Psoas muscle (tissue), 8 donors: ENCODE results near the gene JUP. TPM values are rescaled to one million over a fixed set of nuclear protein-coding genes. Genes with fewer than 3 reads are reported as not detected.
A peak's percentile ranks its signal among the peaks of the same experiment; 100 is the strongest.

Source experiments
- ATAC-seq, 4 donors: fragments of 200-7000 bp; cut with Tn5 transposase; one replicate each; pipeline ENCODE4 v1.9.1; 2020; ENCODE audit warnings: moderate library complexity in 3 of 4, mild to moderate bottlenecking in 2 of 4
- DNase-seq, 2 donors: peaks; one replicate each; pipeline ENCODE4 v3.0.0-alpha.2; 2020
- H3K27ac ChIP-seq: fragments of 200-600 bp; one replicate; pipeline ENCODE4 v1.8.0; 2022
- H3K27me3 ChIP-seq, 3 donors: fragments of 200-600 bp in 1 of 3; one replicate each; pipeline versions ENCODE4 v1.6.1 to v1.8.0; 2013 to 2022; ENCODE audit warnings: low read length in 2 of 3, mild to moderate bottlenecking in 2 of 3, moderate library complexity in 1 of 3; ENCODE audit not compliant: insufficient read depth in 3 of 3
- H3K36me3 ChIP-seq, 2 donors: fragments of 200-600 bp in 1 of 2; one replicate each; pipeline versions ENCODE4 v1.6.1 to v1.8.0; 2013 to 2022; ENCODE audit warnings: low read depth in 1 of 2, mild to moderate bottlenecking in 1 of 2, moderate library complexity in 1 of 2; ENCODE audit not compliant: insufficient read depth in 1 of 2
- H3K4me1 ChIP-seq: fragments of 200-600 bp; one replicate; pipeline ENCODE4 v1.8.0; 2022
- H3K4me3 ChIP-seq: fragments of 200-600 bp; one replicate; pipeline ENCODE4 v1.8.0; 2022; ENCODE audit warnings: mild to moderate bottlenecking
- H3K9me3 ChIP-seq: fragments of 200-600 bp; one replicate; pipeline ENCODE4 v1.8.0; 2022
- CTCF ChIP-seq: fragments of 200-600 bp; IDR thresholded peaks from one replicate; pipeline ENCODE4 v1.8.0; 2022; ENCODE audit warnings: antibody characterized with exemption
- WGBS, 3 donors: extraction: QIAGEN DNeasy Blood & Tissue Kit; methylation state at CpG; one replicate each; pipeline versions ENCODE4 v1.1.6 to v1.1.7; 2013; 5-methylcytosine and 5-hydroxymethylcytosine counted together
- intact Hi-C, 2 donors: fragments of 100-400 bp; cut with DNase I; formaldehyde crosslinking; loops; one replicate each; pipeline versions ENCODE4 v1.11.0 to v1.14.2; 2022
- polyA plus RNA-seq, 3 donors: library from polyadenylated mRNA; stranded (reverse); fragments of 200-250 nt; gene quantifications; one replicate each; pipeline ENCODE4 v1.2.3, GENCODE V29; 2013
- total RNA-seq, 4 donors: library from RNA; stranded (reverse); fragmentation: NEBNext Ultra II Directional in 2 of 4; extraction: Animal tissue kit (Norgen Biotek cat#: 25700) in 2 of 4; gene quantifications; one replicate each; pipeline versions ENCODE4 v1.2.1 to v1.2.4, GENCODE V29; 2021 to 2023
- donor health status: healthy with polysubstance abuse.
- donor health status: DM: no; HTN: no; CAD: no; lungs with moderate emphysema.
- donor health status: Bipolar disorder and iron deficiency.
- donor health status: healthy.
- donor health status: DM: yes; HTN: yes; CAD: no.
- donor health status: DM: no; HTN: no; CAD: no.
- donor health status: DM: no; HTN: no; CAD: no.
- donor health status: DM: yes; HTN: yes; CAD: no.

JUP gene
- total and polyA plus RNA-seq, 7 donors = 9.4 to 55.0 (median 30.3) TPM

GRCh38 chr17:41782142-41782541, 4.4 kb downstream of the JUP start:
- TF ChIP-seq CTCF = no peak
- intact Hi-C loops = no loop called here
- Histone ChIP-seq H3K27me3 (no peaks in the 10 kb centered on the region), H3K4me3 (peak overlapping the region; percentile 29), H3K4me1 (peaks cover 72% of the 10 kb centered on the region), H3K36me3 (no peaks in the 10 kb centered on the region), H3K27ac (peak overlapping the region; percentile 83), H3K9me3 (no peaks in the 10 kb centered on the region)
- ATAC-seq (peak in 3 of 4 donors; percentile 22 to 63 (median 59)), DNase-seq (peak; percentile 43 to 92)
- 7 to 21% (median 12%) methylated on average over 4 of the region's 4 CpGs for WGBS, 3 donors

GRCh38 chr17:41781404-41782110, 5.0 kb downstream of the JUP start:
- ATAC-seq = no peak
- peak overlapping the region; percentile 83 for H3K27ac ChIP-seq
- DNase-seq = no peak
- peak overlapping the region; percentile 29 for H3K4me3 ChIP-seq
- H3K4me1 ChIP-seq = peaks cover 78% of the 10 kb centered on the region
- WGBS, 3 donors = 18 to 48% (median 20%) methylated on average over 13 of the region's 13 CpGs
- no peak for TF ChIP-seq CTCF
- intact Hi-C loops = no loop called here
- H3K9me3 ChIP-seq = no peaks in the 10 kb centered on the region
- H3K36me3 ChIP-seq = no peaks in the 10 kb centered on the region
- no peaks in the 10 kb centered on the region for H3K27me3 ChIP-seq

GRCh38 chr17:41779954-41780353, 6.6 kb downstream of the JUP start:
- no peak overlapping the region for H3K27ac ChIP-seq
- ATAC-seq (no peak), DNase-seq (no peak)
- no peak for TF ChIP-seq CTCF
- no peak overlapping the region for H3K4me3 ChIP-seq
- intact Hi-C loops = no loop called here
- WGBS, 3 donors = 91 to 100% (median 92%) methylated on average over 1 of the region's 1 CpG
- H3K9me3 ChIP-seq = no peaks in the 10 kb centered on the region
- no peaks in the 10 kb centered on the region for H3K36me3 ChIP-seq
- H3K4me1 ChIP-seq = peaks cover 85% of the 10 kb centered on the region
- no peaks in the 10 kb centered on the region for H3K27me3 ChIP-seq

- Histone ChIP-seq H3K4me1 (peaks cover 69% of the 10 kb centered on the region), H3K27ac (peak overlapping the region; percentile 80), H3K4me3 (no peak overlapping the region), H3K27me3 (no peaks in the 10 kb centered on the region), H3K9me3 (no peaks in the 10 kb centered on the region), H3K36me3 (peaks cover 0 to under 1% of the 10 kb centered on the region in 2 donors)
- intact Hi-C loops = no loop called here
- DNase-seq (peak; percentile 68 to 88), ATAC-seq (peak; percentile 2 to 57 (median 29))
- TF ChIP-seq CTCF = no peak
- 7 to 15% (median 12%) methylated on average over 12 of the region's 12 CpGs for WGBS, 3 donors
Measured at GRCh38 chr17:41777574-41778188, 8.8 kb downstream of the JUP start.
